ENCODE measurements around the gene PGRMC2. TPM values are rescaled to one million over a fixed set of nuclear protein-coding genes. Genes with fewer than 3 reads are reported as not detected.

PGRMC2 gene
- total and polyA plus RNA-seq, 4 donors, result 28.9 to 44.3 (median 32.1) TPM

DNA sequence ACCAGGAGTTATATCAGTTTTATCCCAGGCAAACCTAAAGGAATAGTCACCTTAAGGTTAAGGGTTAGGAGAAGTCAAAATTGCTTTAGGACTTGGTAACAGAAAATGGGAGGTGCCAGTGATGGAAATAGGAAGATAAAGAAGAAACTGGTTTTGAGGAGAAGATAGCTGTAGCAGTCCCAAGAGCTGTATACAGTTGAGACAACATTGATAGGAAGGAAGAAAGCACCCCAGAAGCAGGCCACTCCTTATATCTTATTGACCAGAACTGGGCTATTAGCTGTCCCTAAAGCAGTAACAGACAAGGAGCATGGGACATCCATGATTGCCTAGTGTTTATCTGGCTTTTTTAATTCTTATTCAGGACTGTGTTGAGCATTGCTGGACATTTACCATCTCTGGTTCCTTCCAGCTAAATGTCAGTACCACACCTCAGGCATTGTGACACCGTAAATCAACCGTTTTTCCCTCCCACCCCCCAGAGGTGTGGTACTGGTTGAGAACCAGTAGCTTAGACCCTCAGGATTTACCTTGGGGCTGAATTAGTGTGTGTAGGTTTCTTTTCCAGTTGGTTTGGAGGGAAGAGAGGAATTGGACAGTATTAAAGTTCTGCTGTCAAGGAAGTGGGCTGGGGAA is 2.0 kb upstream of the PGRMC2 start:
- H3K27me3 ChIP-seq (ENCODE audit: control insufficient read depth in 4 of 4, insufficient read depth in 4 of 4, low read length in 3 of 4), result no peaks in the 10 kb centered on the region
- 95% methylated on average over 2 of the region's 2 CpGs for WGBS
- H3K9me3 ChIP-seq (ENCODE audit: control insufficient read depth in 4 of 4, low read length in 3 of 4), result no peaks in the 10 kb centered on the region
- H3K36me3 ChIP-seq (ENCODE audit: control insufficient read depth in 4 of 4, insufficient read depth in 3 of 4, low read depth in 1 of 4, low read length in 3 of 4), result no peaks in the 10 kb centered on the region
- no peak overlapping the region for H3K4me3 ChIP-seq (ENCODE audit: low read depth in 1 of 3, low read length in 3 of 3)
- DNase-seq (ENCODE audit: low spot score), result no peak
- H3K4me1 ChIP-seq (ENCODE audit: control insufficient read depth in 4 of 4, insufficient read depth in 4 of 4, low read length in 3 of 4), result peaks cover 4 to 42% (median 15%) of the 10 kb centered on the region in 4 donors
- TF ChIP-seq EGR1 (IDR thresholded peaks at IDR 0.05; ENCODE audit: low read depth in 2 of 2) (no peak), HNF4A (conservative IDR thresholded peaks at IDR 0.05) (no peak), GABPA (IDR thresholded peaks at IDR 0.05 in 1 of 2, conservative IDR thresholded peaks at IDR 0.05 in 1 of 2) (no peak), FOXA2 (IDR thresholded peaks at IDR 0.05) (no peak), ZBTB33 (IDR thresholded peaks at IDR 0.05) (no peak), RXRA (IDR thresholded peaks at IDR 0.05) (no peak), JUND (IDR thresholded peaks at IDR 0.05) (no peak), FOXA1 (IDR thresholded peaks at IDR 0.05) (no peak), TAF1 (conservative IDR thresholded peaks at IDR 0.05) (no peak), RAD21 (IDR thresholded peaks at IDR 0.05) (no peak), HNF4G (IDR thresholded peaks at IDR 0.05) (no peak)
- TF ChIP-seq, protein P1, sequence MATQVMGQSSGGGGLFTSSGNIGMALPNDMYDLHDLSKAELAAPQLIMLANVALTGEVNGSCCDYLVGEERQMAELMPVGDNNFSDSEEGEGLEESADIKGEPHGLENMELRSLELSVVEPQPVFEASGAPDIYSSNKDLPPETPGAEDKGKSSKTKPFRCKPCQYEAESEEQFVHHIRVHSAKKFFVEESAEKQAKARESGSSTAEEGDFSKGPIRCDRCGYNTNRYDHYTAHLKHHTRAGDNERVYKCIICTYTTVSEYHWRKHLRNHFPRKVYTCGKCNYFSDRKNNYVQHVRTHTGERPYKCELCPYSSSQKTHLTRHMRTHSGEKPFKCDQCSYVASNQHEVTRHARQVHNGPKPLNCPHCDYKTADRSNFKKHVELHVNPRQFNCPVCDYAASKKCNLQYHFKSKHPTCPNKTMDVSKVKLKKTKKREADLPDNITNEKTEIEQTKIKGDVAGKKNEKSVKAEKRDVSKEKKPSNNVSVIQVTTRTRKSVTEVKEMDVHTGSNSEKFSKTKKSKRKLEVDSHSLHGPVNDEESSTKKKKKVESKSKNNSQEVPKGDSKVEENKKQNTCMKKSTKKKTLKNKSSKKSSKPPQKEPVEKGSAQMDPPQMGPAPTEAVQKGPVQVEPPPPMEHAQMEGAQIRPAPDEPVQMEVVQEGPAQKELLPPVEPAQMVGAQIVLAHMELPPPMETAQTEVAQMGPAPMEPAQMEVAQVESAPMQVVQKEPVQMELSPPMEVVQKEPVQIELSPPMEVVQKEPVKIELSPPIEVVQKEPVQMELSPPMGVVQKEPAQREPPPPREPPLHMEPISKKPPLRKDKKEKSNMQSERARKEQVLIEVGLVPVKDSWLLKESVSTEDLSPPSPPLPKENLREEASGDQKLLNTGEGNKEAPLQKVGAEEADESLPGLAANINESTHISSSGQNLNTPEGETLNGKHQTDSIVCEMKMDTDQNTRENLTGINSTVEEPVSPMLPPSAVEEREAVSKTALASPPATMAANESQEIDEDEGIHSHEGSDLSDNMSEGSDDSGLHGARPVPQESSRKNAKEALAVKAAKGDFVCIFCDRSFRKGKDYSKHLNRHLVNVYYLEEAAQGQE (IDR thresholded peaks at IDR 0.05), result no peak
- TF ChIP-seq, protein P2, sequence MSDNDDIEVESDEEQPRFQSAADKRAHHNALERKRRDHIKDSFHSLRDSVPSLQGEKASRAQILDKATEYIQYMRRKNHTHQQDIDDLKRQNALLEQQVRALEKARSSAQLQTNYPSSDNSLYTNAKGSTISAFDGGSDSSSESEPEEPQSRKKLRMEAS (IDR thresholded peaks at IDR 0.05), result no peak
- TF ChIP-seq, protein P3, sequence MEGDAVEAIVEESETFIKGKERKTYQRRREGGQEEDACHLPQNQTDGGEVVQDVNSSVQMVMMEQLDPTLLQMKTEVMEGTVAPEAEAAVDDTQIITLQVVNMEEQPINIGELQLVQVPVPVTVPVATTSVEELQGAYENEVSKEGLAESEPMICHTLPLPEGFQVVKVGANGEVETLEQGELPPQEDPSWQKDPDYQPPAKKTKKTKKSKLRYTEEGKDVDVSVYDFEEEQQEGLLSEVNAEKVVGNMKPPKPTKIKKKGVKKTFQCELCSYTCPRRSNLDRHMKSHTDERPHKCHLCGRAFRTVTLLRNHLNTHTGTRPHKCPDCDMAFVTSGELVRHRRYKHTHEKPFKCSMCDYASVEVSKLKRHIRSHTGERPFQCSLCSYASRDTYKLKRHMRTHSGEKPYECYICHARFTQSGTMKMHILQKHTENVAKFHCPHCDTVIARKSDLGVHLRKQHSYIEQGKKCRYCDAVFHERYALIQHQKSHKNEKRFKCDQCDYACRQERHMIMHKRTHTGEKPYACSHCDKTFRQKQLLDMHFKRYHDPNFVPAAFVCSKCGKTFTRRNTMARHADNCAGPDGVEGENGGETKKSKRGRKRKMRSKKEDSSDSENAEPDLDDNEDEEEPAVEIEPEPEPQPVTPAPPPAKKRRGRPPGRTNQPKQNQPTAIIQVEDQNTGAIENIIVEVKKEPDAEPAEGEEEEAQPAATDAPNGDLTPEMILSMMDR (IDR thresholded peaks at IDR 0.05; ENCODE audit: low read depth, low read length, missing input control), result no peak
- no peak overlapping the region for H3K27ac ChIP-seq (ENCODE audit: low read depth in 1 of 2, low read length in 2 of 2)
- no peak overlapping the region for H3K9ac ChIP-seq (ENCODE audit: low read depth in 1 of 2, low read length in 2 of 2)

GRCh38 chr4:128288689-128289106 is 1.1 kb upstream of the PGRMC2 start:
- Histone ChIP-seq H3K9ac (ENCODE audit: low read depth in 1 of 2, low read length in 2 of 2) (peak overlapping the region; percentile 83 to 87), H3K4me3 (ENCODE audit: low read depth in 1 of 3, low read length in 3 of 3) (peak overlapping the region; percentile 75 to 97 (median 83)), H3K4me1 (ENCODE audit: control insufficient read depth in 4 of 4, insufficient read depth in 4 of 4, low read length in 3 of 4) (peaks cover 6 to 49% (median 19%) of the 10 kb centered on the region in 4 donors), H3K36me3 (ENCODE audit: control insufficient read depth in 4 of 4, insufficient read depth in 3 of 4, low read depth in 1 of 4, low read length in 3 of 4) (no peaks in the 10 kb centered on the region), H3K27ac (ENCODE audit: low read depth in 1 of 2, low read length in 2 of 2) (peak overlapping the region; percentile 91 to 96), H3K27me3 (ENCODE audit: control insufficient read depth in 4 of 4, insufficient read depth in 4 of 4, low read length in 3 of 4) (no peaks in the 10 kb centered on the region), H3K9me3 (ENCODE audit: control insufficient read depth in 4 of 4, low read length in 3 of 4) (no peaks in the 10 kb centered on the region)
- WGBS, result 3% methylated on average over 13 of the region's 13 CpGs
- TF ChIP-seq RXRA (IDR thresholded peaks at IDR 0.05) (no peak), HNF4G (IDR thresholded peaks at IDR 0.05) (no peak), EGR1 (IDR thresholded peaks at IDR 0.05; ENCODE audit: low read depth in 2 of 2) (no peak), YY1 (IDR thresholded peaks at IDR 0.05) (no peak), TAF1 (conservative IDR thresholded peaks at IDR 0.05) (no peak), FOXA2 (IDR thresholded peaks at IDR 0.05) (no peak), FOXA1 (IDR thresholded peaks at IDR 0.05) (no peak)
- TF ChIP-seq, protein P4, sequence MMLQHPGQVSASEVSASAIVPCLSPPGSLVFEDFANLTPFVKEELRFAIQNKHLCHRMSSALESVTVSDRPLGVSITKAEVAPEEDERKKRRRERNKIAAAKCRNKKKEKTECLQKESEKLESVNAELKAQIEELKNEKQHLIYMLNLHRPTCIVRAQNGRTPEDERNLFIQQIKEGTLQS (IDR thresholded peaks at IDR 0.05), result no peak
- TF ChIP-seq, protein P1 (IDR thresholded peaks at IDR 0.05), result no peak
- DNase-seq (ENCODE audit: low spot score), result no peak
